Suprapubic skin (tissue), 3 donors: ENCODE results near the gene AKAP14.

Experiments used
- POLR2A ChIP-seq, 2 donors: fragments of 450-650 bp; IDR thresholded peaks; one replicate each; pipeline ENCODE4 v1.6.1; 2017; ENCODE audit warnings: antibody characterized with exemption in 2 of 2, mild to moderate bottlenecking in 2 of 2, moderate library complexity in 2 of 2
- TF ChIP-seq, protein P1 (sequence below), 2 donors: fragments of 200-600 bp in 1 of 2; fragments of 450-650 bp in 1 of 2; sonication (generic) in 1 of 2; IDR thresholded peaks; one replicate each; pipeline ENCODE4 v1.5.1; 2016 to 2019; ENCODE audit warnings: antibody characterized with exemption in 2 of 2, mild to moderate bottlenecking in 1 of 2, moderate library complexity in 1 of 2

DNA sequence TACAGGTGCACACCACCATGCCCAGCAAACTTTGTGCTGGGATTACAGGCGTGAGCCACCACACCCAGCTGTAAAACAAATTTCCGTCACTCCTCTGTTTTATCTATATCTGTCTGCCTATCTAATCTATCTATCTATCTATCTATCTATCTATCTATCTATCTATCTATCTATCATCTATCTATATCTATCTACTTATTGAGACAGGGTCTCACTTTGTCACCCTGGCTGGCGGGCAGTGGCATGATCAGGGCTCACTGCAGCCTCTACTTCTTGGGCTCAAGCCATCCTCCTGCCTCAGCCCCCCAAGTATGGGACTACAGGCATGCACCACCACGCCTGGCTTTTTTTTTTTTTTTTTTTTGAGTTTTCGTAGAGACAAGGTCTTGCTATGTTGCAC is 20.6 kb downstream of the AKAP14 start:
- TF ChIP-seq, protein P1, sequence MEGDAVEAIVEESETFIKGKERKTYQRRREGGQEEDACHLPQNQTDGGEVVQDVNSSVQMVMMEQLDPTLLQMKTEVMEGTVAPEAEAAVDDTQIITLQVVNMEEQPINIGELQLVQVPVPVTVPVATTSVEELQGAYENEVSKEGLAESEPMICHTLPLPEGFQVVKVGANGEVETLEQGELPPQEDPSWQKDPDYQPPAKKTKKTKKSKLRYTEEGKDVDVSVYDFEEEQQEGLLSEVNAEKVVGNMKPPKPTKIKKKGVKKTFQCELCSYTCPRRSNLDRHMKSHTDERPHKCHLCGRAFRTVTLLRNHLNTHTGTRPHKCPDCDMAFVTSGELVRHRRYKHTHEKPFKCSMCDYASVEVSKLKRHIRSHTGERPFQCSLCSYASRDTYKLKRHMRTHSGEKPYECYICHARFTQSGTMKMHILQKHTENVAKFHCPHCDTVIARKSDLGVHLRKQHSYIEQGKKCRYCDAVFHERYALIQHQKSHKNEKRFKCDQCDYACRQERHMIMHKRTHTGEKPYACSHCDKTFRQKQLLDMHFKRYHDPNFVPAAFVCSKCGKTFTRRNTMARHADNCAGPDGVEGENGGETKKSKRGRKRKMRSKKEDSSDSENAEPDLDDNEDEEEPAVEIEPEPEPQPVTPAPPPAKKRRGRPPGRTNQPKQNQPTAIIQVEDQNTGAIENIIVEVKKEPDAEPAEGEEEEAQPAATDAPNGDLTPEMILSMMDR (IDR thresholded peaks at IDR 0.05): no peak
- no peak for TF ChIP-seq POLR2A (IDR thresholded peaks at IDR 0.05)
